T-helper 1 cell treated with Interleukin-12 subunit alpha and Interleukin-12 subunit beta and Interleukin-4 antibody, amounts not matched to agents 30 μg/mL and 1 μg/mL, for 36 hours (primary cell): ENCODE measurements around the gene PTPRM.

Source experiments
- H3K27ac Mint-ChIP-seq: one replicate; pipeline ENCODE4 v1.8.0; 2021; ENCODE audit warnings: mild to moderate bottlenecking, mixed read lengths
- H3K27me3 Mint-ChIP-seq: one replicate; pipeline ENCODE4 v1.8.0; 2021; ENCODE audit warnings: low read depth, mixed read lengths
- H3K36me3 Mint-ChIP-seq: one replicate; pipeline ENCODE4 v1.8.0; 2021; ENCODE audit warnings: low read depth, mixed read lengths
- H3K4me1 Mint-ChIP-seq: one replicate; pipeline ENCODE4 v1.8.0; 2021; ENCODE audit warnings: low read depth, mixed read lengths
- H3K4me3 Mint-ChIP-seq: one replicate; pipeline ENCODE4 v1.8.0; 2021; ENCODE audit warnings: mild to moderate bottlenecking, moderate library complexity, mixed read lengths
- H3K9me3 Mint-ChIP-seq: one replicate; pipeline ENCODE4 v1.8.0; 2021; ENCODE audit warnings: mixed read lengths

PTPRM gene

GRCh38 chr18:8140841-8141501 lies 573.9 kb downstream of the PTPRM start:
- peaks cover 6% of the 10 kb centered on the region for H3K9me3 Mint-ChIP-seq
- no peaks in the 10 kb centered on the region for H3K36me3 Mint-ChIP-seq
- H3K27ac Mint-ChIP-seq: no peak overlapping the region
- no peaks in the 10 kb centered on the region for H3K4me1 Mint-ChIP-seq
- H3K4me3 Mint-ChIP-seq: no peak overlapping the region
- no peaks in the 10 kb centered on the region for H3K27me3 Mint-ChIP-seq

GRCh38 chr18:8142131-8142711 lies 575.1 kb downstream of the PTPRM start:
- H3K9me3 Mint-ChIP-seq: peaks cover 6% of the 10 kb centered on the region

GRCh38 chr18:8142932-8143331 lies 575.8 kb downstream of the PTPRM start:
- no peak overlapping the region for H3K4me3 Mint-ChIP-seq

More at GRCh38 chr18:8142131-8142711, 575.1 kb downstream of the PTPRM start:
- Mint-ChIP-seq H3K4me3 (no peak overlapping the region), H3K27ac (no peak overlapping the region), H3K4me1 (no peaks in the 10 kb centered on the region), H3K27me3 (no peaks in the 10 kb centered on the region), H3K36me3 (no peaks in the 10 kb centered on the region)

GRCh38 chr18:8151181-8151580 lies 584.1 kb downstream of the PTPRM start:
- H3K36me3 Mint-ChIP-seq: no peaks in the 10 kb centered on the region

More at GRCh38 chr18:8142932-8143331, 575.8 kb downstream of the PTPRM start:
- Mint-ChIP-seq H3K9me3 (peaks cover 6% of the 10 kb centered on the region), H3K27ac (no peak overlapping the region), H3K36me3 (no peaks in the 10 kb centered on the region), H3K27me3 (no peaks in the 10 kb centered on the region), H3K4me1 (no peaks in the 10 kb centered on the region)

GRCh38 chr18:8153887-8154583 lies 586.9 kb downstream of the PTPRM start:
- Mint-ChIP-seq H3K4me1 (no peaks in the 10 kb centered on the region), H3K36me3 (no peaks in the 10 kb centered on the region), H3K4me3 (no peak overlapping the region), H3K9me3 (no peaks in the 10 kb centered on the region), H3K27ac (no peak overlapping the region), H3K27me3 (no peaks in the 10 kb centered on the region)

More at GRCh38 chr18:8151181-8151580, 584.1 kb downstream of the PTPRM start:
- no peak overlapping the region for H3K27ac Mint-ChIP-seq
- no peaks in the 10 kb centered on the region for H3K27me3 Mint-ChIP-seq
- no peak overlapping the region for H3K4me3 Mint-ChIP-seq
- H3K4me1 Mint-ChIP-seq: no peaks in the 10 kb centered on the region
- H3K9me3 Mint-ChIP-seq: peaks cover 4% of the 10 kb centered on the region

GRCh38 chr18:8162802-8163201 lies 595.7 kb downstream of the PTPRM start:
- H3K27ac Mint-ChIP-seq: no peak overlapping the region
- H3K4me3 Mint-ChIP-seq: no peak overlapping the region
- H3K36me3 Mint-ChIP-seq: no peaks in the 10 kb centered on the region
- H3K27me3 Mint-ChIP-seq: no peaks in the 10 kb centered on the region
- no peaks in the 10 kb centered on the region for H3K4me1 Mint-ChIP-seq
- no peaks in the 10 kb centered on the region for H3K9me3 Mint-ChIP-seq

- H3K9me3 Mint-ChIP-seq: no peaks in the 10 kb centered on the region
- no peaks in the 10 kb centered on the region for H3K4me1 Mint-ChIP-seq
- no peak overlapping the region for H3K27ac Mint-ChIP-seq
- no peaks in the 10 kb centered on the region for H3K27me3 Mint-ChIP-seq
- no peaks in the 10 kb centered on the region for H3K36me3 Mint-ChIP-seq
- H3K4me3 Mint-ChIP-seq: no peak overlapping the region
Measured at GRCh38 chr18:8163286-8163959, 596.3 kb downstream of the PTPRM start.

- no peaks in the 10 kb centered on the region for H3K9me3 Mint-ChIP-seq
- H3K4me1 Mint-ChIP-seq: no peaks in the 10 kb centered on the region
Measured at GRCh38 chr18:8165095-8165494, 598.0 kb downstream of the PTPRM start.

GRCh38 chr18:8167026-8167425 lies 599.9 kb downstream of the PTPRM start:
- Mint-ChIP-seq H3K36me3 (no peaks in the 10 kb centered on the region), H3K9me3 (no peaks in the 10 kb centered on the region), H3K27me3 (no peaks in the 10 kb centered on the region), H3K27ac (no peak overlapping the region), H3K4me1 (no peaks in the 10 kb centered on the region), H3K4me3 (no peak overlapping the region)

More at GRCh38 chr18:8165095-8165494, 598.0 kb downstream of the PTPRM start:
- Mint-ChIP-seq H3K4me3 (no peak overlapping the region), H3K27me3 (no peaks in the 10 kb centered on the region), H3K36me3 (no peaks in the 10 kb centered on the region), H3K27ac (no peak overlapping the region)

GRCh38 chr18:8167673-8168072 lies 600.6 kb downstream of the PTPRM start:
- Mint-ChIP-seq H3K36me3 (no peaks in the 10 kb centered on the region), H3K4me1 (no peaks in the 10 kb centered on the region), H3K4me3 (no peak overlapping the region), H3K27ac (no peak overlapping the region), H3K27me3 (no peaks in the 10 kb centered on the region), H3K9me3 (no peaks in the 10 kb centered on the region)

GRCh38 chr18:8169722-8170121 lies 602.6 kb downstream of the PTPRM start:
- H3K4me3 Mint-ChIP-seq: no peak overlapping the region
- no peak overlapping the region for H3K27ac Mint-ChIP-seq
- H3K4me1 Mint-ChIP-seq: no peaks in the 10 kb centered on the region
- no peaks in the 10 kb centered on the region for H3K9me3 Mint-ChIP-seq
- no peaks in the 10 kb centered on the region for H3K36me3 Mint-ChIP-seq
- H3K27me3 Mint-ChIP-seq: no peaks in the 10 kb centered on the region

- Mint-ChIP-seq H3K4me1 (no peaks in the 10 kb centered on the region), H3K27ac (no peak overlapping the region), H3K27me3 (no peaks in the 10 kb centered on the region), H3K9me3 (peaks cover 3% of the 10 kb centered on the region), H3K36me3 (no peaks in the 10 kb centered on the region), H3K4me3 (no peak overlapping the region)
Measured at GRCh38 chr18:8174771-8175170, 607.7 kb downstream of the PTPRM start.

- Mint-ChIP-seq H3K4me3 (no peak overlapping the region), H3K27ac (no peak overlapping the region)
Measured at GRCh38 chr18:8175501-8176061, 608.5 kb downstream of the PTPRM start.

GRCh38 chr18:8176109-8176508 lies 609.0 kb downstream of the PTPRM start:
- Mint-ChIP-seq H3K36me3 (no peaks in the 10 kb centered on the region), H3K27ac (no peak overlapping the region), H3K27me3 (no peaks in the 10 kb centered on the region), H3K4me1 (no peaks in the 10 kb centered on the region), H3K9me3 (peaks cover 4% of the 10 kb centered on the region), H3K4me3 (no peak overlapping the region)

More at GRCh38 chr18:8175501-8176061, 608.5 kb downstream of the PTPRM start:
- Mint-ChIP-seq H3K27me3 (no peaks in the 10 kb centered on the region), H3K9me3 (peaks cover 4% of the 10 kb centered on the region), H3K36me3 (no peaks in the 10 kb centered on the region), H3K4me1 (no peaks in the 10 kb centered on the region)
